Neutrophil (primary cell): ENCODE measurements around the gene TBX4.

Experiments used
- H3K27ac ChIP-seq: fragments of 200-600 bp; sonication (generic); 2 replicates; pipeline ENCODE4 v1.5.1; 2016; ENCODE audit warnings: mild to moderate bottlenecking, moderate library complexity
- H3K27me3 ChIP-seq: fragments of 200-600 bp; sonication (generic); 2 replicates; pipeline ENCODE4 v1.6.0; 2016; ENCODE audit warnings: mild to moderate bottlenecking
- H3K36me3 ChIP-seq: fragments of 200-600 bp; sonication (generic); 2 replicates; pipeline ENCODE4 v1.5.1; 2017
- H3K4me1 ChIP-seq, 2 experiments: fragments of 200-600 bp in 1 of 2; sonication (generic) in 1 of 2; 1 replicate in 1 of 2; 2 replicates in 1 of 2; pipeline versions ENCODE4 v1.5.1 to v1.6.1; 2013 to 2016; ENCODE audit warnings: low read depth in 1 of 2, low read length in 1 of 2, mild to moderate bottlenecking in 1 of 2, moderate library complexity in 1 of 2; ENCODE audit not compliant: control insufficient read depth in 1 of 2, insufficient read depth in 1 of 2
- H3K4me3 ChIP-seq, 2 experiments: fragments of 200-600 bp in 1 of 2; sonication (generic) in 1 of 2; 1 replicate in 1 of 2; 2 replicates in 1 of 2; pipeline ENCODE4 v1.5.1; 2013 to 2016; ENCODE audit warnings: low read depth in 1 of 2, low read length in 1 of 2, mild to moderate bottlenecking in 1 of 2, moderate library complexity in 1 of 2
- H3K9me3 ChIP-seq: fragments of 200-600 bp; sonication (generic); 2 replicates; pipeline ENCODE4 v1.5.1; 2016
- CTCF ChIP-seq: fragments of 200-600 bp; sonication (generic); IDR thresholded peaks from 2 replicates; pipeline ENCODE4 v1.5.1; 2016; ENCODE audit warnings: antibody characterized with exemption

TBX4 gene

GRCh38 chr17:61484174-61484573 lies 32.0 kb downstream of the TBX4 start:
- Histone ChIP-seq H3K27ac (no peak overlapping the region), H3K9me3 (no peaks in the 10 kb centered on the region), H3K4me3 (no peak overlapping the region), H3K4me1 (no peaks in the 10 kb centered on the region), H3K36me3 (no peaks in the 10 kb centered on the region), H3K27me3 (peaks cover 5% of the 10 kb centered on the region)
- TF ChIP-seq CTCF, result no peak

- H3K4me3 ChIP-seq, result no peak overlapping the region
- H3K27ac ChIP-seq, result no peak overlapping the region
- H3K9me3 ChIP-seq, result no peaks in the 10 kb centered on the region
- H3K36me3 ChIP-seq, result no peaks in the 10 kb centered on the region
- peaks cover 5% of the 10 kb centered on the region for H3K27me3 ChIP-seq
- no peaks in the 10 kb centered on the region for H3K4me1 ChIP-seq
- no peak for TF ChIP-seq CTCF
Observed at GRCh38 chr17:61485067-61485775, 33.0 kb downstream of the TBX4 start.

- Histone ChIP-seq H3K36me3 (no peaks in the 10 kb centered on the region), H3K4me1 (no peaks in the 10 kb centered on the region), H3K4me3 (no peak overlapping the region), H3K9me3 (no peaks in the 10 kb centered on the region), H3K27me3 (peaks cover 5% of the 10 kb centered on the region), H3K27ac (no peak overlapping the region)
- no peak for TF ChIP-seq CTCF
Observed at GRCh38 chr17:61486135-61487120, 34.2 kb downstream of the TBX4 start.

GRCh38 chr17:61487161-61487988 lies 35.2 kb downstream of the TBX4 start:
- H3K4me3 ChIP-seq, result no peak overlapping the region
- TF ChIP-seq CTCF, result no peak
- no peaks in the 10 kb centered on the region for H3K9me3 ChIP-seq
- H3K4me1 ChIP-seq, result no peaks in the 10 kb centered on the region
- H3K27ac ChIP-seq, result no peak overlapping the region
- H3K36me3 ChIP-seq, result no peaks in the 10 kb centered on the region
- peaks cover 5% of the 10 kb centered on the region for H3K27me3 ChIP-seq

- no peaks in the 10 kb centered on the region for H3K4me1 ChIP-seq
- no peak overlapping the region for H3K4me3 ChIP-seq
- TF ChIP-seq CTCF, result no peak
- H3K27ac ChIP-seq, result no peak overlapping the region
- H3K9me3 ChIP-seq, result no peaks in the 10 kb centered on the region
- peaks cover 12% of the 10 kb centered on the region for H3K27me3 ChIP-seq
- no peaks in the 10 kb centered on the region for H3K36me3 ChIP-seq
Observed at GRCh38 chr17:61487989-61488595, 35.9 kb downstream of the TBX4 start.
